KMS-11 (cell line): ENCODE results near the gene SMAD2.

Experiments used
- H2AFZ ChIP-seq: fragments of 200-600 bp; sonication (generic); 2 replicates; pipeline ENCODE4 v1.6.1; 2016; ENCODE audit warnings: antibody characterized with exemption, mixed run types, low read depth
- H3K27ac ChIP-seq: fragments of 200-600 bp; sonication (generic); 2 replicates; pipeline ENCODE4 v1.6.1; 2016; ENCODE audit warnings: mild to moderate bottlenecking, mixed run types
- H3K27me3 ChIP-seq: fragments of 200-600 bp; sonication (generic); 2 replicates; pipeline ENCODE4 v1.6.1; 2017; ENCODE audit warnings: mild to moderate bottlenecking, low read depth, mixed run types, moderate library complexity; ENCODE audit not compliant: insufficient read depth
- H3K36me3 ChIP-seq: fragments of 200-600 bp; sonication (generic); 2 replicates; pipeline ENCODE4 v1.6.1; 2017; ENCODE audit warnings: mild to moderate bottlenecking, mixed run types; ENCODE audit not compliant: insufficient read depth
- H3K4me1 ChIP-seq: fragments of 200-600 bp; sonication (generic); 2 replicates; pipeline ENCODE4 v1.6.1; 2016; ENCODE audit warnings: mild to moderate bottlenecking, low read depth, mixed run types; ENCODE audit not compliant: poor library complexity, severe bottlenecking
- H3K4me2 ChIP-seq: fragments of 200-600 bp; sonication (generic); 2 replicates; pipeline ENCODE4 v1.7.0; 2016; ENCODE audit warnings: mild to moderate bottlenecking, mixed run types
- H3K4me3 ChIP-seq: fragments of 200-600 bp; sonication (generic); IDR thresholded peaks from 2 replicates; pipeline ENCODE4 v1.6.1; 2017; ENCODE audit warnings: low read depth, low read length, mixed read lengths; ENCODE audit not compliant: insufficient read depth
- H3K79me2 ChIP-seq: fragments of 200-600 bp; sonication (generic); 2 replicates; pipeline ENCODE4 v1.6.1; 2016; ENCODE audit warnings: low read depth, mixed run types; ENCODE audit not compliant: insufficient read depth
- H3K9ac ChIP-seq: fragments of 200-600 bp; sonication (generic); 2 replicates; pipeline ENCODE4 v1.6.1; 2016; ENCODE audit warnings: mild to moderate bottlenecking, mixed run types
- H4K20me1 ChIP-seq: fragments of 200-600 bp; sonication (generic); 2 replicates; pipeline ENCODE4 v1.6.1; 2016; ENCODE audit warnings: mild to moderate bottlenecking, mixed run types; ENCODE audit not compliant: insufficient read depth
- TF ChIP-seq, protein P1 (sequence below): fragments of 200-600 bp; sonication (generic); conservative IDR thresholded peaks from 2 replicates; pipeline ENCODE4 v1.6.1; 2017; ENCODE audit warnings: low read depth, mild to moderate bottlenecking, antibody characterized with exemption, low read length, moderate library complexity, mixed read lengths

Gene SMAD2

DNA sequence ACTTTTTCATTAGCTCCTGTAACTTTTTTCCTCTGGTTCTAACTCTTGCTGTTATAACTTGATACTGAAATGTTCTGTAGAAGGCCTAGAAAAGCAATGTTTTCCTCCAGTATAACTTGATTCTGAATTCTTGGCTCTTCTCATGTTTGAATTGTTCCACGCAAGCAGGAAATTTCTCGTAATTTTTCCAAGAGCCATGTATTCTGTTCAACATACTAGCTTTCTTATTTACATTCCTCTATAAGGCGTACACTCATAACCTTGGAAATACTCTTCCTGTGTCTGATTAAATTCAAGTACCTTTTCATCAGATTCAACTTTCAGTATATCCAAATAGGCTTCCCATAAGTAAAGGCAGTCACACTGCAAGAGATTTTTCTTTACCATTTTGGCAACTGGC lies 109.1 kb downstream of the SMAD2 start:
- Histone ChIP-seq H4K20me1 (no peaks in the 10 kb centered on the region), H3K27ac (no peak overlapping the region), H3K4me2 (no peak overlapping the region), H3K4me3 (no peak overlapping the region), H3K79me2 (no peaks in the 10 kb centered on the region), H3K36me3 (no peaks in the 10 kb centered on the region), H3K9ac (no peak overlapping the region), H2AFZ (no peak overlapping the region), H3K4me1 (no peaks in the 10 kb centered on the region), H3K27me3 (no peaks in the 10 kb centered on the region)
- TF ChIP-seq, protein P1, sequence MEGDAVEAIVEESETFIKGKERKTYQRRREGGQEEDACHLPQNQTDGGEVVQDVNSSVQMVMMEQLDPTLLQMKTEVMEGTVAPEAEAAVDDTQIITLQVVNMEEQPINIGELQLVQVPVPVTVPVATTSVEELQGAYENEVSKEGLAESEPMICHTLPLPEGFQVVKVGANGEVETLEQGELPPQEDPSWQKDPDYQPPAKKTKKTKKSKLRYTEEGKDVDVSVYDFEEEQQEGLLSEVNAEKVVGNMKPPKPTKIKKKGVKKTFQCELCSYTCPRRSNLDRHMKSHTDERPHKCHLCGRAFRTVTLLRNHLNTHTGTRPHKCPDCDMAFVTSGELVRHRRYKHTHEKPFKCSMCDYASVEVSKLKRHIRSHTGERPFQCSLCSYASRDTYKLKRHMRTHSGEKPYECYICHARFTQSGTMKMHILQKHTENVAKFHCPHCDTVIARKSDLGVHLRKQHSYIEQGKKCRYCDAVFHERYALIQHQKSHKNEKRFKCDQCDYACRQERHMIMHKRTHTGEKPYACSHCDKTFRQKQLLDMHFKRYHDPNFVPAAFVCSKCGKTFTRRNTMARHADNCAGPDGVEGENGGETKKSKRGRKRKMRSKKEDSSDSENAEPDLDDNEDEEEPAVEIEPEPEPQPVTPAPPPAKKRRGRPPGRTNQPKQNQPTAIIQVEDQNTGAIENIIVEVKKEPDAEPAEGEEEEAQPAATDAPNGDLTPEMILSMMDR = no peak

DNA sequence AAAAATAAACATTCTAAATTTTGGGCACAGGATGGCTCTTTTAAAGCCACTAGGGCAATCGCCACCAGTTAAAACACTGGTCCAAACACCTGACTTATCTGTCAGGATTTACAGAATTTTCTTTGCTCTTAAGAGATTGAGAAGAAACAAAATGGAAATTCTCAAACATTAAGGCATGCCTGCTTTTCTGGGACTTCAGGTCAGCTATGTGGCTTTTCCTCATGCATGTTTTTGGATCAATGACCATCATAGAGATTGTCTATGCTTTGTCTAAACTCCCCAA lies 112.7 kb downstream of the SMAD2 start:
- H3K4me3 ChIP-seq = no peak overlapping the region

DNA sequence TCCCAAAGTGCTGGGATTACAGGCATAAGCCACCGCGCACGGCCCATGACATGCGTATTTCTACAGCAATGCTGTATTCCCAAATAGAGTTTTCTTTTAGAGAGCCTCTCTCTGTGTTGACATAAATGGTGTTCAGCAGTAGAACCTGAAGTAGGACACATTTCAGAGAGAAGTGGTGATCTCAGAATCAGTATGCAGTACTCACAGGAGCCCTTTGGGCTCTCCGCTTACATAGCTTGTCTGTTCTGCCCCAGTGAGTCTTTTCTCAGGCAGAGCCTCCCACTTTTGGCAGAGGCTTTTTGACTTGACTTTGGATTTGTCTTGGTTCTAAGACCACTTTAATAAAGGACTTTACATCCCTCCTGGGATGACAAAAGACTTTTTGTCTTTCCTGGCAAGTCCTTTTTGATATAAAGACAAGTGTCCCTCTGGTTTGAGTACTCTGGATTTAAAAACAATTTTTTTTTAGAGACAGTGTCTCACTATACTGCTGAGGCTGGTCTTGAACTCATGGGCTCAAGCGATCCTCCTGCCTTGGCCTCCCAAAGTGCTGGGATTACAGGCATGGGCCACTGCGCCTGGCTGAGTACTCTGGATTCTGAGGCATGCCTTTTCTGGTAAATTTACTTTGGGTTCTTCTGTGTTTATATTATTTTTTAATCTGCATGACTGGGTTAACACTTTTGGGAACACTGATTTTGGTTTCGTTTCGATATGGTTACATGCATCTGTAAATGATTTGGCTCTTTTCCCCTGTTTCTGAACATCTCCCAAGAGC lies 113.3 kb downstream of the SMAD2 start:
- TF ChIP-seq, protein P1 = no peak
- Histone ChIP-seq H3K4me1 (no peaks in the 10 kb centered on the region), H3K9ac (no peak overlapping the region), H4K20me1 (no peaks in the 10 kb centered on the region), H3K4me2 (no peak overlapping the region), H3K27ac (no peak overlapping the region), H3K36me3 (no peaks in the 10 kb centered on the region), H2AFZ (no peak overlapping the region), H3K27me3 (no peaks in the 10 kb centered on the region), H3K4me3 (no peak overlapping the region), H3K79me2 (no peaks in the 10 kb centered on the region)

More for the DNA sequence above, 112.7 kb downstream of the SMAD2 start:
- H3K36me3 ChIP-seq = no peaks in the 10 kb centered on the region
- H3K79me2 ChIP-seq = no peaks in the 10 kb centered on the region
- no peak overlapping the region for H2AFZ ChIP-seq
- H3K27me3 ChIP-seq = no peaks in the 10 kb centered on the region
- H3K4me2 ChIP-seq = no peak overlapping the region
- H3K4me1 ChIP-seq = no peaks in the 10 kb centered on the region
- no peak overlapping the region for H3K9ac ChIP-seq
- TF ChIP-seq, protein P1 = no peak
- H4K20me1 ChIP-seq = no peaks in the 10 kb centered on the region
- H3K27ac ChIP-seq = no peak overlapping the region

DNA sequence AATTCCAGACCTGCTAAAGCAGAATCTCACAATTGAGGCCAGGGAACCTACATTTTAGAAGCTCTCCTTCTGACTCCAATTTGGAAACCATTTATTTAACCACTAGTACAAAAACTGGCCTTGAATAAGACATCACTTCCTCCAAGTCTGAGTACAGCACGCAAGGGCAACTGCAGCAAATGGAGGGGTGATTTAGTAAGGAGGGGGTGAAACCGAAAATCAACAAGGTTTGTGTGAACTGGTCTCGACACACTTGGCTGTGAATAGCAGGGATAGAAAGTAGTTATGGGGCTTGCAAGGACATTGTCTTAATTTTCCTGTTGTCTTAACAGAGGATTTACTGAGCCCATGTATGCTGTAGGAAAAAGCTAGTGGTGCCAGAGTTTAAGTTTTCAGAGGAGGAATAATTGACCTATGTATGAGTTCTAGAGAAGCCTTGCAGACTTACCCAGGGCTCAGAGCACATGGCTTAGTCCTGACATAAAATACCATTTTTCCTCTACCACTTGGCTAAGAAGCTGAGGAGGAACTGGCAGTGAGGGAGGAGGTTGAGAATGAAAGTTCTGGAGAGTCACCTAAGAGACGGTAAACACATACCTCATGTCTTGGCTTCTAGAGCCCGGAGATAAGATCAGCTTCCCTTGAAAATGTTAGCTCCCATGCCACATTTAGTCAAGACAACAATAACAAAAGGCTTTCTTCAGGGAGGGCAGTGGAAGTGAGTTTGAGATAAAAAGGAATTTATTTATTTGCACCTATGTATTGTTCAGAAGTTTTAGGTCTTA lies 114.8 kb downstream of the SMAD2 start:
- peak overlapping the region; percentile 29; the same call in 1 of the 2 replicates for H3K27ac ChIP-seq
- H4K20me1 ChIP-seq = no peaks in the 10 kb centered on the region
- H3K4me3 ChIP-seq = no peak overlapping the region
- H3K4me2 ChIP-seq = no peak overlapping the region
- no peak overlapping the region for H2AFZ ChIP-seq
- H3K27me3 ChIP-seq = no peaks in the 10 kb centered on the region
- no peak overlapping the region for H3K9ac ChIP-seq
- no peaks in the 10 kb centered on the region for H3K79me2 ChIP-seq
- TF ChIP-seq, protein P1 = no peak
- no peaks in the 10 kb centered on the region for H3K36me3 ChIP-seq
- no peaks in the 10 kb centered on the region for H3K4me1 ChIP-seq
